Measurements from ENCODE around the gene COPS7A. TPM values are rescaled to one million over a fixed set of nuclear protein-coding genes. Genes with fewer than 3 reads are reported as not detected.

Gene COPS7A
- total and polyA plus RNA-seq, 8 donors: 14.2 to 39.6 (median 27.0) TPM

DNA sequence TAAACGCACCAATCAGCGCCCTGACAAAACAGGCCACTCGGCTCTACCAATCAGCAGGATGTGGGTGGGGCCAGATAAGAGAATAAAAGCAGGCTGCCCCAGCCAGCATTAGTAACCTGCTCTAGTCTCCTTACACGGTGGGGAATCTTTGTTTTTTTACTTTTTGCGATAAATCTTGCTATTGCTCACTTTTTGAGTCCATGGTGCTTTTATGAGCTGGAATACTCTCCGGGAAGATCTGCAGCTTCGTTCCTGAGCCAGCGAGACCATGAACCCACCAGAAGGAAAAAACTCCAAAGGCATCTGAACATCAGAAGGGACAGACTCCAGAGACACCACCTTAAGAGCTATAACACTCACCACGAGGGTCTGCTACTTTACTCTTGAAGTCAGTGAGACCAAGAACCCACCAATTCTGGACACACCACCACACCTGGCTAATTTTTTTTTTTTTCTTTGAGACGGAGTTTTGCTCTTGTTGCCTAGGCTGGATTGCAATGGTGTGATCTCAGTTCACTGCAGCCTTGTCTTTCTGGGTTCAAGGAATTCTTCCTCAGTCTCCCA lies 6.9 kb upstream of the COPS7A start:
- Histone ChIP-seq H3K27ac (no peak overlapping the region), H3K27me3 (no peaks in the 10 kb centered on the region), H3K4me1 (no peaks in the 10 kb centered on the region), H3K9me3 (no peaks in the 10 kb centered on the region), H3K4me3 (no peak overlapping the region), H3K36me3 (no peaks in the 10 kb centered on the region)
- FAIRE-seq: no peak
- intact Hi-C loops (cut with DNase I): no loop called here
- TF ChIP-seq, protein P1, sequence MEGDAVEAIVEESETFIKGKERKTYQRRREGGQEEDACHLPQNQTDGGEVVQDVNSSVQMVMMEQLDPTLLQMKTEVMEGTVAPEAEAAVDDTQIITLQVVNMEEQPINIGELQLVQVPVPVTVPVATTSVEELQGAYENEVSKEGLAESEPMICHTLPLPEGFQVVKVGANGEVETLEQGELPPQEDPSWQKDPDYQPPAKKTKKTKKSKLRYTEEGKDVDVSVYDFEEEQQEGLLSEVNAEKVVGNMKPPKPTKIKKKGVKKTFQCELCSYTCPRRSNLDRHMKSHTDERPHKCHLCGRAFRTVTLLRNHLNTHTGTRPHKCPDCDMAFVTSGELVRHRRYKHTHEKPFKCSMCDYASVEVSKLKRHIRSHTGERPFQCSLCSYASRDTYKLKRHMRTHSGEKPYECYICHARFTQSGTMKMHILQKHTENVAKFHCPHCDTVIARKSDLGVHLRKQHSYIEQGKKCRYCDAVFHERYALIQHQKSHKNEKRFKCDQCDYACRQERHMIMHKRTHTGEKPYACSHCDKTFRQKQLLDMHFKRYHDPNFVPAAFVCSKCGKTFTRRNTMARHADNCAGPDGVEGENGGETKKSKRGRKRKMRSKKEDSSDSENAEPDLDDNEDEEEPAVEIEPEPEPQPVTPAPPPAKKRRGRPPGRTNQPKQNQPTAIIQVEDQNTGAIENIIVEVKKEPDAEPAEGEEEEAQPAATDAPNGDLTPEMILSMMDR (IDR thresholded peaks at IDR 0.05): no peak
- WGBS, 2 donors: 62 to 82% methylated on average over 8 of the region's 10 CpGs
- no peak for ATAC-seq
- no peak for DNase-seq

- peaks cover 0 to 6% (median 0%) of the 10 kb centered on the region in 3 donors for H3K4me1 ChIP-seq
- H3K27me3 ChIP-seq: no peaks in the 10 kb centered on the region
- WGBS, 2 donors: 80 to 83% methylated on average over 3 of the region's 3 CpGs
- intact Hi-C loops (cut with DNase I): no loop called here
- FAIRE-seq: no peak
- DNase-seq: no peak
- no peaks in the 10 kb centered on the region for H3K9me3 ChIP-seq
- TF ChIP-seq, protein P1 (IDR thresholded peaks at IDR 0.05): no peak
- ATAC-seq: no peak
- no peak overlapping the region for H3K27ac ChIP-seq
- no peak overlapping the region for H3K4me3 ChIP-seq
- H3K36me3 ChIP-seq: no peaks in the 10 kb centered on the region
Measured at GRCh38 chr12:6722863-6723262, 983 bp upstream of the COPS7A start.

GRCh38 chr12:6724409-6724797 lies 557 bp downstream of the COPS7A start:
- Histone ChIP-seq H3K36me3 (peaks cover 0 to 4% (median 0%) of the 10 kb centered on the region in 3 donors), H3K4me1 (peaks cover 0 to 6% (median 0%) of the 10 kb centered on the region in 3 donors), H3K27me3 (no peaks in the 10 kb centered on the region), H3K4me3 (peak overlapping the region; percentile 30 to 65 (median 44)), H3K27ac (peak overlapping the region; percentile 71 to 89 (median 82)), H3K9me3 (no peaks in the 10 kb centered on the region)
- no peak for FAIRE-seq
- intact Hi-C loops (cut with DNase I): no loop called here
- peak in 2 of 4 donors; percentile 15 to 21 for ATAC-seq
- peak in 3 of 6 donors; percentile 26 to 39 (median 28) for DNase-seq
- TF ChIP-seq, protein P1 (IDR thresholded peaks at IDR 0.05): no peak
- 16 to 19% methylated on average over 10 of the region's 10 CpGs for WGBS, 2 donors

DNA sequence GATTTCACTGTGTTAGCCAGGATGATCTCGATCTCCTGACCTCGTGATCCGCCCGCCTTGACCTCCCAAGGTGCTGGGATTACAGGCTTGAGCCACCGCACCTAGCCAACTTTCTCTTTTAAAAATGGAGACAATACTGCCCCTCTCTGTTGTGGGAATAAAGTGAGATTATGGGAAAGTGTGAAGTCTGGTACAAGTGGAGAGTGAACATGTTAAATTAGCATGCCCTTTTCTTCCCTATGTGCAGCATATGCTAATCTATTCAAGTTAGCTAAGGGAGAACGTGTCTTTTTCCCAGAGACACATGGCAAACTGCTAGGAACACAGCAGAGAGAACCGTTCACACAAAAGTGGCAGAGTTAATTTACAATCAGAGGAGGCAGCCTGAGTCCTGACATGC lies 1.5 kb downstream of the COPS7A start:
- H3K36me3 ChIP-seq: peaks cover 0 to 13% (median under 1%) of the 10 kb centered on the region in 3 donors
- 93 to 94% methylated on average over 7 of the region's 7 CpGs for WGBS, 2 donors
- DNase-seq (no peak), ATAC-seq (no peak), FAIRE-seq (no peak)
- TF ChIP-seq, protein P1 (IDR thresholded peaks at IDR 0.05): no peak
- intact Hi-C loops (cut with DNase I): no loop called here
- no peaks in the 10 kb centered on the region for H3K27me3 ChIP-seq
- H3K4me1 ChIP-seq: peaks cover 0 to 6% (median 0%) of the 10 kb centered on the region in 3 donors
- no peak overlapping the region for H3K27ac ChIP-seq
- H3K4me3 ChIP-seq: no peak overlapping the region
- H3K9me3 ChIP-seq: no peaks in the 10 kb centered on the region

GRCh38 chr12:6729186-6729585 lies 5.3 kb downstream of the COPS7A start:
- peaks cover 0 to 28% (median 10%) of the 10 kb centered on the region in 3 donors for H3K36me3 ChIP-seq

More at GRCh38 chr12:6729186-6729585, 5.3 kb downstream of the COPS7A start:
- H3K4me3 ChIP-seq: no peak overlapping the region
- no peak for ATAC-seq
- H3K4me1 ChIP-seq: peaks cover 0 to 6% (median 0%) of the 10 kb centered on the region in 3 donors
- intact Hi-C loops (cut with DNase I): no loop called here
- no peaks in the 10 kb centered on the region for H3K9me3 ChIP-seq
- no peak overlapping the region for H3K27ac ChIP-seq
- no peak for DNase-seq
- TF ChIP-seq, protein P1 (IDR thresholded peaks at IDR 0.05): no peak
- WGBS, 2 donors: 92 to 96% methylated on average over 18 of the region's 18 CpGs
- no peaks in the 10 kb centered on the region for H3K27me3 ChIP-seq
- no peak for FAIRE-seq
